Neural progenitor cell (in vitro differentiated cells): ENCODE data around the gene FBXL2.

Source experiments
- EZH2phosphoT487 ChIP-seq: fragments of 200-600 bp; sonication (generic); IDR thresholded peaks from 2 replicates; pipeline ENCODE4 v1.6.1; 2017; ENCODE audit warnings: antibody characterized with exemption
- TF ChIP-seq, protein P1 (sequence below): fragments of 200-600 bp; sonication (generic); IDR thresholded peaks from 2 replicates; pipeline ENCODE4 v1.5.1; 2017; ENCODE audit warnings: antibody characterized with exemption, mild to moderate bottlenecking

DNA sequence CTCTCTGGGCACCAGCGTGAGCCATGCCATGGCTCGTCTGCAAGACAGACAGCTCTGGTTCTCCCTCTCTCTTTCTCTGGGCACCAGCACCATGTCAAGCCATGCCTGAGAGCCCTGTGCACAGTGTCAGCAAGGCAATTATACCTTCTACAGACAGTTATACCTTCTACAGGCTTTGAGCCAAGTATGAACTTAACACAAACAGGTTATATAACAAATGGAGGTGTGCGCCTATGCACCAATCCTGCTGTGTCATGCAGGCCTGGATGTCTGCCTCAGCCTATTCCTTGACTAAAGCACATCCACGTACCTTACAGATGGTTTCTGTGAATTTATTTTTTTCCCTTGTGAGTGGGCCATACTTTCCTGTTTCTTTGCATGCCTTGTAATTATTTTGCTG, 5.9 kb upstream of the FBXL2 start:
- TF ChIP-seq, protein P1, sequence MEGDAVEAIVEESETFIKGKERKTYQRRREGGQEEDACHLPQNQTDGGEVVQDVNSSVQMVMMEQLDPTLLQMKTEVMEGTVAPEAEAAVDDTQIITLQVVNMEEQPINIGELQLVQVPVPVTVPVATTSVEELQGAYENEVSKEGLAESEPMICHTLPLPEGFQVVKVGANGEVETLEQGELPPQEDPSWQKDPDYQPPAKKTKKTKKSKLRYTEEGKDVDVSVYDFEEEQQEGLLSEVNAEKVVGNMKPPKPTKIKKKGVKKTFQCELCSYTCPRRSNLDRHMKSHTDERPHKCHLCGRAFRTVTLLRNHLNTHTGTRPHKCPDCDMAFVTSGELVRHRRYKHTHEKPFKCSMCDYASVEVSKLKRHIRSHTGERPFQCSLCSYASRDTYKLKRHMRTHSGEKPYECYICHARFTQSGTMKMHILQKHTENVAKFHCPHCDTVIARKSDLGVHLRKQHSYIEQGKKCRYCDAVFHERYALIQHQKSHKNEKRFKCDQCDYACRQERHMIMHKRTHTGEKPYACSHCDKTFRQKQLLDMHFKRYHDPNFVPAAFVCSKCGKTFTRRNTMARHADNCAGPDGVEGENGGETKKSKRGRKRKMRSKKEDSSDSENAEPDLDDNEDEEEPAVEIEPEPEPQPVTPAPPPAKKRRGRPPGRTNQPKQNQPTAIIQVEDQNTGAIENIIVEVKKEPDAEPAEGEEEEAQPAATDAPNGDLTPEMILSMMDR = no peak
- no peak for TF ChIP-seq EZH2phosphoT487
